ENCODE data around the gene OR2T6. TPM values are rescaled to one million over a fixed set of nuclear protein-coding genes. Genes with fewer than 3 reads are reported as not detected.

The OR2T6 gene
- total and polyA plus RNA-seq, 9 of the 15 experiments (the other 6 are each of a cell fraction or from before 2014, with no cell fraction given), result not detected

DNA sequence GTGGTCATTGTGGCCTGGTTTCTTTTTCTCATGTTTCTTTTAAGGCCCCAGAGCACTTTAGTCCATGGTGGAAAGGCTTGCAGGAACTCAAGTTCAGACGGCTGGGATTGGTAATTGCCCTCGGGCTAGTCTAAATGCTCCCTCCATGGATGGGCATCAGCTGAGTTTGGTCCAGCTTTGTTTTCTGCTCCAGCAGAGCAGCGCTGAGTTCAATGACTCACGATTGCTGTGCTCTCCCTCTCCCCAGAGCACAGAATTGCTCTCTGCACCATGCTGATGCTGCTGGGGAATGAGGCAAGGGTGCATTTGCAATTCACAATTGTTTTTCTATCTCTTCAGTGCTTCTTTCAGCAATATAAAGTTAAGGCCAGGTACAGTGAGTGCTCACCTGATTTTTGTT lies 1.8 kb upstream of the OR2T6 start (continued):
- TF ChIP-seq, protein P1, sequence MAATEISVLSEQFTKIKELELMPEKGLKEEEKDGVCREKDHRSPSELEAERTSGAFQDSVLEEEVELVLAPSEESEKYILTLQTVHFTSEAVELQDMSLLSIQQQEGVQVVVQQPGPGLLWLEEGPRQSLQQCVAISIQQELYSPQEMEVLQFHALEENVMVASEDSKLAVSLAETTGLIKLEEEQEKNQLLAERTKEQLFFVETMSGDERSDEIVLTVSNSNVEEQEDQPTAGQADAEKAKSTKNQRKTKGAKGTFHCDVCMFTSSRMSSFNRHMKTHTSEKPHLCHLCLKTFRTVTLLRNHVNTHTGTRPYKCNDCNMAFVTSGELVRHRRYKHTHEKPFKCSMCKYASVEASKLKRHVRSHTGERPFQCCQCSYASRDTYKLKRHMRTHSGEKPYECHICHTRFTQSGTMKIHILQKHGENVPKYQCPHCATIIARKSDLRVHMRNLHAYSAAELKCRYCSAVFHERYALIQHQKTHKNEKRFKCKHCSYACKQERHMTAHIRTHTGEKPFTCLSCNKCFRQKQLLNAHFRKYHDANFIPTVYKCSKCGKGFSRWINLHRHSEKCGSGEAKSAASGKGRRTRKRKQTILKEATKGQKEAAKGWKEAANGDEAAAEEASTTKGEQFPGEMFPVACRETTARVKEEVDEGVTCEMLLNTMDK (IDR thresholded peaks at IDR 0.05; ENCODE audit: borderline replicate concordance, insufficient read depth, low read depth, low read length, poor library complexity, severe bottlenecking), result no peak
- TF ChIP-seq, protein P2, sequence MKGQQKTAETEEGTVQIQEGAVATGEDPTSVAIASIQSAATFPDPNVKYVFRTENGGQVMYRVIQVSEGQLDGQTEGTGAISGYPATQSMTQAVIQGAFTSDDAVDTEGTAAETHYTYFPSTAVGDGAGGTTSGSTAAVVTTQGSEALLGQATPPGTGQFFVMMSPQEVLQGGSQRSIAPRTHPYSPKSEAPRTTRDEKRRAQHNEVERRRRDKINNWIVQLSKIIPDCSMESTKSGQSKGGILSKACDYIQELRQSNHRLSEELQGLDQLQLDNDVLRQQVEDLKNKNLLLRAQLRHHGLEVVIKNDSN (CRISPR knock-in tag; IDR thresholded peaks at IDR 0.05), result no peak
- TF ChIP-seq YY1 (IDR thresholded peaks at IDR 0.05; ENCODE audit: borderline replicate concordance in 1 of 3, control insufficient read depth in 1 of 3, extremely low read depth in 1 of 3, insufficient read depth in 3 of 3, insufficient read length in 1 of 3, insufficient replicate concordance in 2 of 3, low read depth in 1 of 3, low read length in 2 of 3), result no peak
- no peak for TF ChIP-seq BDP1 (IDR thresholded peaks at IDR 0.05; ENCODE audit: insufficient read depth, insufficient read length)
- TF ChIP-seq ZNF785 (CRISPR knock-in tag; IDR thresholded peaks at IDR 0.05), result no peak
- TF ChIP-seq TCF7 (IDR thresholded peaks at IDR 0.05; ENCODE audit: borderline replicate concordance), result no peak

DNA sequence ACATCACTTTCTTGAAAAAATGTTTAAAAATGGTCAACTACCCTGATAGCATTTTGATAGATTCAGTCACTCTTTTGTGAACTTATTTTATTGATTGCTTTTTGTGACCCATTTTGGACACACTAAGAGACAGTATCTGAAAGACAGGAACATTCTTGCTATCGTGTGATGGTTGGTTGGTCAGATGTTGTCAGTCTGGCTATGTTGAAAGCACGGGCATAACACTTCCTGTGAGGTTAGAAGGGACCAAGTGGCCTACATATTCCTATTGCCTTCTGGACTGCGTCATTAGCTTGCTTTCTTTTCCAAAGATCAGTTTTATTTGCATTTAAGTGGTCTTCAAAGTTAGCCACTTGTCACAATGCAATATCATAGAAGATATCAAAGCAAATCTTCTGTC lies 1.4 kb downstream of the OR2T6 start:
- Histone ChIP-seq H3K4me1 (replicated peaks in 1 of 2; ENCODE audit: control insufficient read depth in 2 of 2, insufficient read depth in 2 of 2, low read length in 2 of 2) (no peaks in the 10 kb centered on the region), H3K27me3 (ENCODE audit: control insufficient read depth in 2 of 2, insufficient read depth in 2 of 2, low read length in 2 of 2) (no peaks in the 10 kb centered on the region), H2AFZ (ENCODE audit: low read depth, low read length) (no peak overlapping the region), H3K36me3 (ENCODE audit: control insufficient read depth, insufficient read depth, low read length) (no peaks in the 10 kb centered on the region), H3K4me2 (ENCODE audit: insufficient read depth, low read length) (no peak overlapping the region), H3K9ac (ENCODE audit: insufficient read depth in 1 of 2, low read depth in 2 of 2, low read length in 2 of 2) (no peak overlapping the region), H3K9me3 (replicated peaks; ENCODE audit: control insufficient read depth, insufficient read depth, low read depth, low read length) (no peaks in the 10 kb centered on the region; the same call in 1 of the 2 replicates), H3K4me3 (no peak overlapping the region), H4K20me1 (replicated peaks; ENCODE audit: control insufficient read depth, insufficient read depth, low read length) (no peaks in the 10 kb centered on the region), H3K27ac (ENCODE audit: extremely low read depth, low read depth, low read length) (no peak overlapping the region), H3K79me2 (ENCODE audit: control insufficient read depth, insufficient read depth, low read length) (no peaks in the 10 kb centered on the region), H3K9me1 (ENCODE audit: control insufficient read depth, insufficient read depth, low read length) (no peaks in the 10 kb centered on the region)
- intact Hi-C loops (cut with micrococcal nuclease), result no loop called here
- BruUV-seq (replicated peaks), result no TSS peak
- ATAC-seq (no peak), DNase-seq (ENCODE audit: extremely low read depth in 1 of 4, low spot score in 3 of 4) (no peak), FAIRE-seq (no peak)
- CTCF ChIA-PET (ENCODE audit: low intra/inter-chr PET ratio), result interaction anchor here (0.5 kb wide), 1 partner anchor 12 kb away, joined by 3 read pairs; no protein-coding TSS in a partner anchor
- POLR2A ChIA-PET, result no interaction called here
- 0% methylated on average over 3 of the region's 3 CpGs for WGBS (ENCODE audit: insufficient coverage, low coverage, missing lambda C conversion rate)
- TF ChIP-seq, protein P3, sequence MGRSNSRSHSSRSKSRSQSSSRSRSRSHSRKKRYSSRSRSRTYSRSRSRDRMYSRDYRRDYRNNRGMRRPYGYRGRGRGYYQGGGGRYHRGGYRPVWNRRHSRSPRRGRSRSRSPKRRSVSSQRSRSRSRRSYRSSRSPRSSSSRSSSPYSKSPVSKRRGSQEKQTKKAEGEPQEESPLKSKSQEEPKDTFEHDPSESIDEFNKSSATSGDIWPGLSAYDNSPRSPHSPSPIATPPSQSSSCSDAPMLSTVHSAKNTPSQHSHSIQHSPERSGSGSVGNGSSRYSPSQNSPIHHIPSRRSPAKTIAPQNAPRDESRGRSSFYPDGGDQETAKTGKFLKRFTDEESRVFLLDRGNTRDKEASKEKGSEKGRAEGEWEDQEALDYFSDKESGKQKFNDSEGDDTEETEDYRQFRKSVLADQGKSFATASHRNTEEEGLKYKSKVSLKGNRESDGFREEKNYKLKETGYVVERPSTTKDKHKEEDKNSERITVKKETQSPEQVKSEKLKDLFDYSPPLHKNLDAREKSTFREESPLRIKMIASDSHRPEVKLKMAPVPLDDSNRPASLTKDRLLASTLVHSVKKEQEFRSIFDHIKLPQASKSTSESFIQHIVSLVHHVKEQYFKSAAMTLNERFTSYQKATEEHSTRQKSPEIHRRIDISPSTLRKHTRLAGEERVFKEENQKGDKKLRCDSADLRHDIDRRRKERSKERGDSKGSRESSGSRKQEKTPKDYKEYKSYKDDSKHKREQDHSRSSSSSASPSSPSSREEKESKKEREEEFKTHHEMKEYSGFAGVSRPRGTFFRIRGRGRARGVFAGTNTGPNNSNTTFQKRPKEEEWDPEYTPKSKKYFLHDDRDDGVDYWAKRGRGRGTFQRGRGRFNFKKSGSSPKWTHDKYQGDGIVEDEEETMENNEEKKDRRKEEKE (IDR thresholded peaks at IDR 0.05; ENCODE audit: borderline replicate concordance in 1 of 2, control insufficient read depth in 1 of 2, low read depth in 2 of 2, low read length in 1 of 2), result no peak
- TF ChIP-seq GTF2E2 (tag; IDR thresholded peaks at IDR 0.05), result no peak
- no peak for TF ChIP-seq PHB (CRISPR knock-in tag; IDR thresholded peaks at IDR 0.05)
- no peak for TF ChIP-seq DNMT1 (IDR thresholded peaks at IDR 0.05)
- TF ChIP-seq NONO (IDR thresholded peaks at IDR 0.05; ENCODE audit: low read depth in 2 of 2, low read length in 1 of 2), result no peak
- no peak for TF ChIP-seq BDP1 (IDR thresholded peaks at IDR 0.05; ENCODE audit: insufficient read depth, insufficient read length)
- no peak for TF ChIP-seq HDAC6 (IDR thresholded peaks at IDR 0.05; ENCODE audit: low read depth, low read length)
- no peak for TF ChIP-seq SMC3 (conservative IDR thresholded peaks at IDR 0.05; ENCODE audit: insufficient read depth, low read depth, low read length)
- in situ Hi-C loops (cut with MboI), result no loop called here
